ENCODE data around the gene EFHD1. TPM values are rescaled to one million over a fixed set of nuclear protein-coding genes. Genes with fewer than 3 reads are reported as not detected.
"Not testable (repeated sequence)": the region's sequence is repeated elsewhere in the genome, so short reads cannot be mapped to it uniquely, and the experiment has no call there.

EFHD1 gene
- total RNA-seq, 1 donor from 2014 or later: 175 TPM

DNA sequence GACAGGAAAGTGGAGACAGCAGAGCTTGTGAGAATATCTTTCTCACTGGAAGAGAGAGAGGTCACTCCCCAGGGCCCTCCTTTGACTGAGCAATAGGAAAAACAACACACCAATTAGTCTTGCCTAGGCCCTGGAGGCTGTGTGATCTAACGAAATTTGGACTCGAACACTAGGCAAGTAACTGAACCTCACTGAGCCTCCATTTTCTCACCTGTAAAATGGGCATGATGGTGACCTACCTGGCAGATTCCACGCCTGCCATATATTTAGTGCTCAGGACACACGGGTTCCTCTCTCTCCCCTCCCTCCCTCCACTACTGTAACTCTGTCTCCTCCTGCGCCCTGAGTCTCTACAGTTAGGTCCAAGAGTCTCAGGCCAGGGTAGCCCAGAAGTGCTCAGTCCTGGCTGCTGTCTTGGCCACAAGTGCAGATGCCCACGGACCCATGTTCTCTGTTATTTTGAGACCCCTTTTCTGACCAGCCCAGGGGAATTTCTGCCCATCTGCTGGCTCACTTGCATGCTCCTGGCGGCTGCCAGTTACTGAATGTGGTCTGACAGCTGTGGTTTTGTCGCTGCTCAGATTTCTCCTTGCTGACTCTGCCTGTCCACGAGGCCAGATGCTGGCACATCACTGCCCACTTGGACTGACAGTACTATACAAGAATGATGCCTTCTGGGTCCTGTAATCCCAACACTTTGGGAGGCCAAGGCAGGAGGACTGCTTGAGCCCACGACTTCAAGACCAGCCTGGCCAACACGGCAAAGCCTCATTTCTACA, 54.2 kb downstream of the EFHD1 start:
- TF ChIP-seq, protein P1, sequence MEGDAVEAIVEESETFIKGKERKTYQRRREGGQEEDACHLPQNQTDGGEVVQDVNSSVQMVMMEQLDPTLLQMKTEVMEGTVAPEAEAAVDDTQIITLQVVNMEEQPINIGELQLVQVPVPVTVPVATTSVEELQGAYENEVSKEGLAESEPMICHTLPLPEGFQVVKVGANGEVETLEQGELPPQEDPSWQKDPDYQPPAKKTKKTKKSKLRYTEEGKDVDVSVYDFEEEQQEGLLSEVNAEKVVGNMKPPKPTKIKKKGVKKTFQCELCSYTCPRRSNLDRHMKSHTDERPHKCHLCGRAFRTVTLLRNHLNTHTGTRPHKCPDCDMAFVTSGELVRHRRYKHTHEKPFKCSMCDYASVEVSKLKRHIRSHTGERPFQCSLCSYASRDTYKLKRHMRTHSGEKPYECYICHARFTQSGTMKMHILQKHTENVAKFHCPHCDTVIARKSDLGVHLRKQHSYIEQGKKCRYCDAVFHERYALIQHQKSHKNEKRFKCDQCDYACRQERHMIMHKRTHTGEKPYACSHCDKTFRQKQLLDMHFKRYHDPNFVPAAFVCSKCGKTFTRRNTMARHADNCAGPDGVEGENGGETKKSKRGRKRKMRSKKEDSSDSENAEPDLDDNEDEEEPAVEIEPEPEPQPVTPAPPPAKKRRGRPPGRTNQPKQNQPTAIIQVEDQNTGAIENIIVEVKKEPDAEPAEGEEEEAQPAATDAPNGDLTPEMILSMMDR (IDR thresholded peaks at IDR 0.05): no peak
- Mint-ChIP-seq H3K4me3 (ENCODE audit: unreplicated experiment) (no peak overlapping the region), H3K9me3 (ENCODE audit: low read depth) (no peaks in the 10 kb centered on the region), H3K27me3 (ENCODE audit: low read depth) (no peaks in the 10 kb centered on the region), H3K36me3 (ENCODE audit: low read depth) (peaks cover 2% of the 10 kb centered on the region), H3K27ac (ENCODE audit: unreplicated experiment) (peak overlapping the region; percentile 29), H3K4me1 (ENCODE audit: low read depth) (peaks cover 18% of the 10 kb centered on the region)
- DNase-seq (ENCODE audit: low spot score): no peak

DNA sequence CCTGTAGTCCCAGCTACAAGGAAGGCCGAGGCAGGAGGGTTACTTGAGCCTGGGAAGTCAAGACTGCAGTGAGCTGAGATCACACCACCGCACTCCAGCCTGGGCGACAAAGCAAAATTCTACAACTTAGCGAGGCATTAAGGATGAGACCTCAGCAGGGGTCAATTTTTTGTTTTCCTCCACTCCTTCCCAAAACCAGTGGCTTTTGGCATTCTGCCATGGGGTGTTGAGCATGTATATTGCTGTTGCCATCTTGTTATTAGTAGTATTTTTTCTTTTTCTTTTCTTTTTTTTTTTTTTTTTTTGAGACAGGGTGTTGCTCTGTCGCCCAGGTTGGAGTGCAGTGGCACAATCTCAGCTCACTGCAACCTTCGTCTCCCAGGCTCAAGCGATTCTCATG, 54.8 kb downstream of the EFHD1 start:
- no peaks in the 10 kb centered on the region for H3K9me3 Mint-ChIP-seq (ENCODE audit: low read depth)
- TF ChIP-seq, protein P1 (IDR thresholded peaks at IDR 0.05): no peak
- peaks cover 18% of the 10 kb centered on the region for H3K4me1 Mint-ChIP-seq (ENCODE audit: low read depth)
- no peak for DNase-seq (ENCODE audit: low spot score)
- H3K4me3 Mint-ChIP-seq (ENCODE audit: unreplicated experiment): no peak overlapping the region
- no peaks in the 10 kb centered on the region for H3K27me3 Mint-ChIP-seq (ENCODE audit: low read depth)
- peak overlapping the region; percentile 29 for H3K27ac Mint-ChIP-seq (ENCODE audit: unreplicated experiment)
- H3K36me3 Mint-ChIP-seq (ENCODE audit: low read depth): peaks cover 2% of the 10 kb centered on the region

DNA sequence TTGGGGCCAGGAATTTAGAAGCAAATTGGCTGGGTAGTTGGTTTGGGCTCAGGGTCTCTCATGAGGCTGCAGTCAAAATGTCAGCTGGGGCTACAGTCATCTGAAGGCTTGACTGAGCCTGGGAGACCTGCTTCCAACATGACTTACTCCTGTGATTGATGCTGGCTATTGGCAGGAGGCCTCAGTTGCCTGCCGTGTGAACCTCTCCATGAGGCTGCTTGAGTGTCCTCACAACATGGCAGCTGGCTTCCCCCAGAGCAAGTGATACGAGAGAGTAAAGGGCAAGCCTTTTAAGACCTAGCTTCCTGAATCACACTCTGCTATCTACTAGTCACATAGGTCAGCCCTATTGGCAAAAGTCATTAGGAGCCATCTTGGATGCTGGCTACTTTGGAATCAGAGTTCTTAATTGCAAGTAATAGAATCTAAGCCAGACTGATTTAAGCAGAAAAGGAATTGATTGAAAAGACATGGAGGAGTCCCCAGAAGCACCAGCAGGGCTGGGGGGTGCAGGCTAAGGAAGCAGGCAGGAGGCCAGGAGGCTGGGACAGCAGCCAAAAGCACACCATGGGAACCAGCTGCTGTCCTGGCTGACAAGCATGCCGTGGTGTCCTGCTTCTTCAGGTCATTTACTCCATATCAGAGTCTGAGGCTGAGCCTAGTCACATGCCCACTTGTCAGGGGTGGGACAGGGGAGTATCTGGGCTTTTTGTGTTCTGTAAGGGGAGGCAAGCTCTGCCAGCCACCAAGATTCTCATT, 55.9 kb downstream of the EFHD1 start:
- Mint-ChIP-seq H3K27ac (ENCODE audit: unreplicated experiment) (peak overlapping the region; percentile 74), H3K27me3 (ENCODE audit: low read depth) (no peaks in the 10 kb centered on the region), H3K36me3 (ENCODE audit: low read depth) (no peaks in the 10 kb centered on the region), H3K4me3 (ENCODE audit: unreplicated experiment) (no peak overlapping the region), H3K4me1 (ENCODE audit: low read depth) (peaks cover 18% of the 10 kb centered on the region), H3K9me3 (ENCODE audit: low read depth) (no peaks in the 10 kb centered on the region)
- DNase-seq (ENCODE audit: low spot score): no peak
- TF ChIP-seq, protein P1 (IDR thresholded peaks at IDR 0.05): no peak

DNA sequence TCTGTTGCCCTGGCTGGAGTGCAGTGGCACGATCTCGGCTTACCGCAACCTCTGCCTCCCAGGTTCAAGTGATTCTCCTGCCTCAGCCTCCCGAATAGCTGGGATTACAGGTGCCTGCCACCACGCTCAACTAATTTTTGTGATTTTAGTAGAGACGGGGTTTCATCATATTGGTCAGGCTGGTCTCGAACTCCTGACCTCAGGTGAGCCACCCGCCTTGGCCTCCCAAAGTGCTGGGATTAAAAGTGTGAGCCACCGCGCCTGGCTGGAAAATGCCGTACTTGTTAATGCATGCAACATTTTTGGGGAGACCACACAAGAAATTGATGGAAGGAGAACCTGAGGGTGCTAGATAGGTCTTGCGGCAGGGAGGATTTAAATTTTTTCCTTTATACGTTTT, 57.7 kb downstream of the EFHD1 start:
- peaks cover 18% of the 10 kb centered on the region for H3K4me1 Mint-ChIP-seq (ENCODE audit: low read depth)
- H3K27ac Mint-ChIP-seq (ENCODE audit: unreplicated experiment); DNase-seq (ENCODE audit: low spot score); H3K4me3 Mint-ChIP-seq (ENCODE audit: unreplicated experiment); H3K27me3 Mint-ChIP-seq (ENCODE audit: low read depth); H3K36me3 Mint-ChIP-seq (ENCODE audit: low read depth); H3K9me3 Mint-ChIP-seq (ENCODE audit: low read depth): not testable (repeated sequence)

DNA sequence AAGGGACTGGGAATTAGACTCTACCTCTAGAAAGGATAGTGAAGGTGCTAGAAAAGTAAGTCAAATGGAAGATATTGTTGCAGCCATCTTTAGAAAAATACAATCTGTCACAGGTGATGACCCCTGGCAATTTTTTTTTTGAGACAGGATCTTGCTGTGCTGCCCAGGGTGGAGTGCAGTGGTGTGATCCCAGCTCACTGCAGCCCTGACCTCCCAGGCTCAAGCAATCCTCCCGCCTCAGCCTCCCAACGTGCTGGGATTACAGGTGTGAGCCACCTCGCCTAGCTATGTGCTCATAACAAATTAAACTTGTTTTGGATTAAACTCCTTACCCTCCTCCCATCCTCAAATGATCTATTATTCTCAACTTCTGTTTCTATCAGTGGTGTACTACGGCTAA, 59.9 kb downstream of the EFHD1 start:
- no peak overlapping the region for H3K4me3 Mint-ChIP-seq (ENCODE audit: unreplicated experiment)

More for the DNA sequence above, 59.9 kb downstream of the EFHD1 start:
- TF ChIP-seq, protein P1 (IDR thresholded peaks at IDR 0.05): no peak
- H3K36me3 Mint-ChIP-seq (ENCODE audit: low read depth): no peaks in the 10 kb centered on the region
- no peak overlapping the region for H3K27ac Mint-ChIP-seq (ENCODE audit: unreplicated experiment)
- no peaks in the 10 kb centered on the region for H3K9me3 Mint-ChIP-seq (ENCODE audit: low read depth)
- no peak for DNase-seq (ENCODE audit: low spot score)
- peaks cover 23% of the 10 kb centered on the region for H3K4me1 Mint-ChIP-seq (ENCODE audit: low read depth)
- no peaks in the 10 kb centered on the region for H3K27me3 Mint-ChIP-seq (ENCODE audit: low read depth)
